GM21825 (cell line): ENCODE data around the gene GNAI1.

Source experiments
- ATAC-seq: cut with Tn5 transposase; IDR thresholded peaks from one replicate; pipeline ENCODE4 v1.9.1; 2021; ENCODE audit warnings: mild to moderate bottlenecking, moderate library complexity; ENCODE audit not compliant: unreplicated experiment

GNAI1 gene

DNA sequence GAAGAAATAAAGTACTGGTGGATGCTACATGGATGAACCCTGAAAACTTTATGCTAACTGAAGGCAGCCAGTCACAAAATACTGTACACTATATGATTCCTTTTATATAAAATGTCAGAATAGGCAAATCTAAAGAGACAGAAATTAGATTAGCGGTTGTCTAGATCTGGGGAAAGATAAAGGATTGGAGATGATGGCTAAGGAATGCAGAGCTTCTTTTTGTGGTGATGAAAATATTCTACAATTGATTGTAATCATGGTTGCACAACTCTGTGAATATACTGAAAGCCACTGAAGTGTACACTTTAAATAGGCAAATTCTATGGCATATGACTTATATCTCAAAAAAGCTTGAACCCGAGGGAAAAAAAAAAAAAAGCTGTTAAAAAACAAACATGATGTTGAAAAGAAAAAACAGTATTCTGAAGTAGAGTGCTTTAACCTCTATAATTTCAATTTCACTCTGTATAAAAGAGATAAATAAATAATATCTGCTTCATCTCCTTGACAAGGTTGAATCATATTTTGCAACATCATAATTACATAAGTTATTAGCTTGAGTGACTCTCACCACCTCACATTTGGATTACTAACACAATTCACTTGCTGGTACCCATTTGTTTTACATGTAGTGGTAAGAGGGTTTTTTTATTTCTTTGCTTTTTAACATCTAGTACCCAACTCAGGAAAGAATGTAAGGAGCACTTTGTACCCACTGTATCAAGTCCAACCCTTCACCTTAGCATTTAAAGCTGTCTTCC lies 2.8 kb upstream of the GNAI1 start:
- ATAC-seq = no peak

DNA sequence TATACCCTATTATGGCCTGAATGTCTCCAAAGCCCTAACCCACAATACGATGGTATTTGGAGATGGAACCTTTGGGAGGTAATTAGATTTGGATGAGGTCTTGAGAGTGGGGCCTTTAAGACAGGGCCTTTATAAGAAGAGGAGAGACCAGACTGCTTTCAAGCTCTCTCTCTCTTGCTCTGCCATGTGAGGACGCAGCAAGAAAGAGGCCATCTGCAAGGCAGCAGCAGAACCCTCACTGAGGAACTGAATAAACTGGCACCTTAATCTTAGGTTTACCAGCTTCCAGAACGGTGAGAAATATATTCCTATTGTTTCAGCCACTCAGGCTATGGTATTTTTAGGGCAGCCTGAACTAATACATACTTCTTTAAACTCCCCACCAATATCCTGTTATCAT lies 2.0 kb upstream of the GNAI1 start:
- ATAC-seq = no peak

DNA sequence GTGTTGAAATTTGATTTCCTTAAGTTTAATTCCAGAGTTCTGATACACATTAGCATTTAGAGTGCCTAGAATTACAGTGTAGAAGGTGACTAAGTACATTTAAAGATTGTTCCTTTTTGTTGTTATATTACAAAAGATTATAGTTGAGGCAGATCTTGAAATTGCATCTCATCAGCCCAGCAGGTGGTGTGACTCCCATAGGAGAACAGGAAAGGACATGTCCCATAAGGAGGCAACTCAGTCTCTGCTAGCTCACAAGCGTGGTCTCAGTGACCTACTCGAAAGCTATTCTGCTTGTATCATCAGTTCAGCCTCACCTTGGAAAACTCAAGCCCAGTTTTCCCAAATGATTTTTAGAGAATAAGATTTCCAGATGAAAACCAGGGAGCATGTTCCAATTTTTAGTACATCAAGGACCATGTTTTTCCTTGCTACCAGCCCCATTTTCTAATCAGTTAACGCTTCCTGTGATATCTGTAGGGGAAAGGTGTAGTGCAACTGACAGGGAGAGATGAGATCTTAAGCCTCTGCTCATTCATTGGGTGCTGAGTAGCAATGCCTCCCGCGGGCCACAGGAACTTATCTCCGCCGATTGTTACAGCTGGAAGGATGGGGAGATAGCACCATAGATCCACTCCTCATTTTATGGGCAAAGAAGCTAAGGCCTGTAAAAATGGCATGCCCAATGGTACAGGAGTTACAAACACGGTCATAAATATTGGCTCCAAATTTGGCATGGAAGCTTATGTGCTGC lies 1.1 kb upstream of the GNAI1 start:
- no peak for ATAC-seq

DNA sequence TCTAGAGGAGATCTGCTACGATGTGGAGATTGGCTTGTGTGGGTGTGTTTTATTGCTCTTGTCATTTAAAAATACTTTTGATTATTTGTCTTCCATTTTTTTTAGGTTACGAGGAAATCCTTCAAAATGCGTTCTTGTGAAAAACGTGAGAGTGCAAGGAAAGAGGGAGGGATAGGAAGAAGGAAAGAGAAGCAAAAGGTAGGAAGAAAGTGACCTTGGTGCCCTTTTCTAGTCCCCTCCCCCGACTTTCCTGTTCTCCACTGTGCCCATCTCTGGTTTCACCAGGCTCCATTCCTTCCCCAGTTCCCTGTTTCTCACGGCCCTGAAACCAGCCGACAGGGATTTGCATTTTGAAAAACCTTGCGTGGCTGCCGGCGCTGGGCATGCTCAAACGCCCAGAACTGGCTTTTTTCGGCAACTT lies 506 bp upstream of the GNAI1 start:
- ATAC-seq = no peak

DNA sequence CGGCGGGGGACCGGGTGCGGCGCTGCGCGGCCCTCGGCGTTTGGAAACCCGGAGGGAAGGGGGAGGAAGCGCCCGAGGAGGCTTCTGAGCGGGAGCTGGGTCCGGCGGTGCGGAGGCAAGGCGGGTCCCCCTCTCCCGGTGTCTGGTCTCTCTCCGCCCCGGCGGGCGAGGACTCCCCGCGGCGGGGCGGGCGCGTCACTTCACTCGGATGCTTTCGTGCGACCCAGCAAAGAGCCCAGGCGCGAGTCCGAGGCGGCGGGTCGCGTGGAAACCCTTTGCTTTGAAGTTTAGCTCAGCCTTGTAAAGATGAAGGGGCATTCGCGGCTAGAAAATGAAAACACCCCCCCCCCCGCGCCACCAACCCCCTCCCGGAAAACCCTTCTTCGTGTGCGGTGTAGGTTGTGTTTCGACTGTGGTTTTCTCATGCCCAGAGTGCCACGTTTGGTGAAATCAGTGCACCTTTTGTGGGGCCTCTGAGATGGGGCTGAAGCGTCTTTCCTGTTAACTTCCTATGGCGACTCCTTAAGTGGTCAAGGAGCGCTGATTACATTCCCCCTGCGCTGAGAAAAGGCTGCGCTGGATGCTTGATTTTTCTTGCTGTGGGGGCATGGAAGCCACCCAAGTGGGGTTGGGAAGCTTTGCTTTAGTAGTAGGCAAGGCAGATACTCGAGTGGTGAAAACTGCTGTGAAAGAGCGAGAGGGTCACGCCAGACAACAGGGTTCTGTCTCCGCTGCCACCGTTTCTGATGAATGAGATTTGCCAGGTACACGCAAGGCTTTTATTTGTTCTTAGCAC lies 876 bp downstream of the GNAI1 start:
- peak; percentile 22 for ATAC-seq

DNA sequence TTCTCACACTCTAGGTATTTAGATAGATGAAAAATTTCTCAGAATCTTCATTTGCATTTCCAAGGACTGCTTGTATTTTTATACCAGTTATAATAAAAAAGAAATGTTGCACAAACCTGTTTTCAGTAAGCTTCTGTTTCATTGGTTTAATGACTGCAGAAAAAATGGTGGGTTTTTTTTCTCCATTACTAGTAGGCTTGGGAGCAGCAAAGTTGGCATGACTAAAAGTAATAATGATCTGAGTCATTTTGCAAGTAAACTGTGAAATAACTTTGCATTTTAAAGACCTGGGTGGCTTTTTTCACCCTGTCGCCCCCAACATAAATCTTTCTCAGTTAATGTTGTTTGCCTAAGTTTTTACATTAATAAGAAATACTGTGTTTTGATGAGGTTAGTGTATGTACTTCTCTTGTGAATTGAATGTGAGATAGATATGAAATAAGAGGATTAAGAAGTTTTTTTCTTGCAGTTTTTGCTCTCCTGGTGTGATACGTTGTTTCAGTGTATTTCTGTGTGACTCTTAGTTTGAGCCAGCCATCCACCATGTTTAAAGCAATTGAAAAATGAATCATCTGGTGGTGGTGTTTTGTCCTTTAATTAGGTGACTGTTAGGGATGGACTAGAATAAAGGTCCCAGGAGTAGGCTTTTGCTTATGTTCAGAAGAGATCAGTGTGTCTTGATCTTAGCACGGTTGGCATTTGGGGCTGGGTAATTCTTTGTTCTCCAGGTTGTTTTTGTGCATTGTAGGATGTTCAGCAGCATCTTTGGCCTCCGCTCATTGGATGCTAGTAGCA lies 1.8 kb downstream of the GNAI1 start:
- ATAC-seq = peak; percentile 53

DNA sequence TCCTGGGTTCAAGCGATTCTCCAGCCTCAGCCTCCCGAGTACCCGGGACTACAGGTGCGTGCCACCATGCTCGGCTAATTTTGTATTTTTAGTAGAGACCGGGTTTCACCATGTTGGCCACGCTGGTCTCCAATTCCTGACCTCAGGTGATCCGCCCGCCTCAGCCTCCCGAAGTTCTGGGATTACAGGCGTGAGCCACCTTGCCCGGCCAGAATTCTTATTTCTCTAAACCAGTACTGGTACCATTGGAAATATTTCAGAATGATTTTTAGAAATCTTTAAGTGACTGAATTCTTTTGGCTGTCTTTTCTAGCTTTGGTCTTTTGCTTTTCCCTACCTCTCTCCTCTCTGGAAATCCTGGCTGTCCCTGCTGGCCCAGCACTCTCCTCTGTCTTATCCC lies 2.8 kb downstream of the GNAI1 start:
- no peak for ATAC-seq

DNA sequence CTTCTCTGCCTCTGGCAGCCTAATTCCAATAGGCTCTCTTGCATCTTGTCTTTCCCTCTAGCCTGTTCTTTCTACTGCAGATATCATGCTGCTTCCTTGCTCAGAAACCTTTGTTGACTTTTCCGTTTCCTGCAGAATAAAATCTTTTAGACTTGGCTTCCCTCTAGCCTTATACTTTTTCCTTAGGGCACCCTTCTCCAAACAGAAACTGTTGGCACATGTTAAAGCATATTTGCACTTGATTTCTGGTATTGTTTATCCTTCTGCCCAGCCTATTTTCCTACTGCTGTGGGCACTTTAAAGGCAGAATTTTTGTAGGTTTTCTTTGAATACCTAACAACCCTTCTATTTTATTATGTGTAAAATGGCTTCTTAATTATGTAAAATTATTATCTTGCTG lies 4.6 kb downstream of the GNAI1 start:
- no peak for ATAC-seq

DNA sequence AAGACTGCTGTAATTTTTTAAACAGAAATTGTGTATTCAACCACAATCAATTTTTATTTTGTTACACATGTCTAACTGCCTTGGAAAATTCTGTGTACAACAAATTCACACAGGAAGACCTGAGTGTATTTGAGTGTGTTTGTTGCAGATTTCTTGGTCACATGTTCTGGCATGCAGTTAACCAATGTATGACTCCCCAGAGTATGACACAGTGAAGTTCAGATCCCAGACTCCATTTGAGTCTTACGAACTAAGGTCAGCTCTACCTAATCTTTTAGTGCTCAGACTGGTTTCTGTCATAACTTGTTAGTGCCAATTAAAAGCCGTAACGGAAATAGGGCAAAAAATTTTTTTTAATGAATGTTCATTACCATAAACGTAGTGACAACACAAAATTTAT lies 5.8 kb downstream of the GNAI1 start:
- ATAC-seq = no peak

DNA sequence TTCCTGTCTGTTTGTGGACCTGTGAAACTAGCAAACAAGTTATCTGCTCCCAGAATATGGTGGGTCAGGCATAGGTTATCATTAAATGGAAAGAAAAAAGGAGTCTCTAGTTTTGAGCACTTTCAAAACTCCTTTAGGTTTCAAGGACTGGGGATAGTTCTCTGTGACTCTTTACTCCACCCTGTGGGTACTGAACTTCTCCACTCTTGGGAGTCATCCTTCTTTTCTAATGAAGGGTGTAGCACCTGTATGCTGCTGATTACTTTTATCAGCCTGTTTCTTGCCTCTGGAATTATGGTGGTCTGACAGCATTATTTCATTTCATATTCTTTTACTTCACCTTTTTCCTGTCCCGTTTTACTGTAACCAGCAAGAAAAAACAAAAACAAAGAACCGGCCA lies 6.7 kb downstream of the GNAI1 start:
- ATAC-seq = no peak

DNA sequence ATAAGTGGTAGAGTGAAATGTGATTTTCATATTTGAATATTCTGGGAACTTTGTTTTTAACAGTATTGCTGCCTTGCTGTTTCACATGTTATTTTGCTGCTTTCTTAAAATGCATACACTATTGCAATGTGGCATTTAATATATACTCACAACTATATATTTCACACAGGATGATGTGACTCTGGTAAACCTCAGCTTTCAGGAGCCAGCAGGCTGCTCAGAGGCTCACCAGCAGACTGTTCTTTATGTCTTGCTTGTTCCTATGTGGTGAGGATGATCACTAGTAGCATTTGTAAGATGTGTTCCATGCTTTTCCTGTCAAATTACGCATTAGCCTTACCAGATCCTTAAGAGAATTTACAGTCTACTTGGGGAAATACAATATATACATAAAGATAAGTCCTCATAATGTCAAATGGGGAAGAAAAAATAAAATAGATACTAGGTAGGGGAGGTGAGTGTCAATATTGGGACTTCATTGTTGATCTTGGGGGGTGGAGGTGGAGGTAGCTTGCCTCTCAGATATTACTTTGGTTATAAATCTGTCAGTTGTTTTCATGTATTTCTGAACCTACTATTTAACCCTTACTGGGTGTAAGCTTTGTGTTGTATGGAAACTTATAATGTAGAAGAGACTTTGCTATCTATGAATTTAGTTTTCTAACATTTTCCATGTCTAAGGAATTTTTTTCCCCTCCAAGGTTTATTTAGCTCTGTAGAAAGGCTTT lies 8.4 kb downstream of the GNAI1 start:
- no peak for ATAC-seq

DNA sequence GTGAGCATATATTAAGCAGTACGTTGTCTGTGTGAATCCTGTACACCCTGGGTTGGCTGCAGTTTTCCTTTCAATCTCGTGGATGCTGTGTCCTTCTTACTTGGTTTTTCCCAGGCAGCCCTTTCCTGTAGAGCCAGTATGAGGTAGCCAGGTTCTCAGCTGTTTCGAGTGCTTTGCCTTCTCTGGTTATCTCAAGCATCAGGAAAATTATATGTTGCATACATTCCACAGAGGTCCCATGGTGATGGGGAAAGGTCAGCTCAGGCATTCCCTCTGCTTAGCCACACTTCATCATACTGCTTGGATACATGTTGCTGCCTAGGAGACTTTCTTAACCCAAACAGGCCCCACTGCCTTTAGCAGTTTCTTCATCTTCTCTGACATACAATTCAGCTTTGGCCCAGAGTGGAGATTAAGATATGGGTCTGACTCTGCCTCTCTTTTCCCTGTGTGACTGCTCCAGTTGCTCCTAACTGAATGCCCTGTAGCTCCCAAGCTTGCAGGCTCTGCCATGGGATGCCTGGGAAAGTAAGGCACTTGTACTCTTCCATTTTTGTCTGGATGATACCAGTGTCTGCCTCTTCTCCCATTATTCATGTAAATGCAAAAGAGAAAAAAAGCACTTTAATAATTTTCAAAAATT lies 11.3 kb downstream of the GNAI1 start:
- ATAC-seq = no peak

DNA sequence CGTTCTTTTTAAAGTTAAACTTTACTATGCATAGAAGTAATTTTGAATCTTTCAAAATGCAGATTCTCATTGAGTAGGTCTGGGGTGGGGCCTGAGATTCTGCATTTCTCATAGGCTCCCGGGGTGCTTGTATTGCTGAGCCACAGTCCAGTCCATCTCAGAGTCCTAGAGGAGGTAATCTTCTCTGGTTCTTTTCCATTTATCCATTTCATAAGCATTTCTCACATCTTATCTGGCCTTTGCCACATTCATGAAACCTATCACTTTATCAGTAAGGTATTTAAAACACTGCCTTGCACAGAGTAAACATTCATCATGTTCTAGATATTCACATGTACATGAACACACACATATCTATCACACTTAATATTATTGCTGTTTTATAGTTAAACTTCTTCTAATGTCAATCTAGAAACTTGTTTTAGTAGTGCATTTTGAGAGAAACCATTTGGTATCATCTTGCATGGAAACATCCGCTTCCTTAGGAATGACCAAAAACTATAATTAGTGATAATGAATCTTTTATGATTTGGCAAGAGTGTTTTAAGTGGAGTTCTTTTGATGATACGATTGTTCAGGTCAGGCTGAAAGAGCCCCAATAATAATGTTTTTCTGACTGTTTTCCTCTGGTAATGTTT lies 12.0 kb downstream of the GNAI1 start:
- no peak for ATAC-seq

DNA sequence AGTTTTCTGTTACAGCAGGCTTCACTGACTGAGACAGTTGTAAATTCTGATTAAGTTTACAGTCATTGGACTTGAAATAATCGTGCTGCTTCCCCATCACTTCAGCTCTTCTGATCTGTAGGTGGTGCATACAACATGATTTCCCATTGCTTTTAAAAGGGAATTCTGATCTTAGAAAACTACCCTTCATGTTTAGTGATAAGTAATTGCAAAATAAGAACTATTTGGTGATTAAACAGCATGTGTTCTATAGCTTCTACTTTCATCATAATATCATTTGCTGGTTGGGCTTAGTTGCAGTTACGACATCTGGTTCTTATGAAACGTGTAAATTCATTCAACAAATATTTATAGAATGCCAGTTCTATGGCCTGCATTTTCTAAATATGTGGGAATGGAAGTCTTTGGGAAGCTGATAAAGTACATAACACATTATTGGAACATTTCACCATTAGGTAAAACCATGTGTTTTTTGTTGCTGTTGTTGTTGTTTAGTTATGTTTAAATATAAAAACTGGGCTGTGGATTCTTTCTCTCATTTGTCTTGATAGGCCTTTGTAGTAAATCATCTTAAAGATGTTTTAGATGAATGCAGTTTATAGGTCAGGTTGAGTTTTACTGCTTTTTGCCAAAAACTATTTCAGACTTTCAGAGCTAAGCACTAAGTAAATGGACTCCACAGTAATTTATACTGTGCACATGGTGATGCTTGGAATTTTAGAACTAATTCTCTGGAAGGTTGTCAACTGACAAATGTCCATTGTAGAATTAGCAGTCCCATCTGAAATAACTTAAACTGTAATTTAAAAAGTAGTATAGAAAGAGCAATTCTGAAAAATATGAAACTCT lies 13.1 kb downstream of the GNAI1 start:
- no peak for ATAC-seq

DNA sequence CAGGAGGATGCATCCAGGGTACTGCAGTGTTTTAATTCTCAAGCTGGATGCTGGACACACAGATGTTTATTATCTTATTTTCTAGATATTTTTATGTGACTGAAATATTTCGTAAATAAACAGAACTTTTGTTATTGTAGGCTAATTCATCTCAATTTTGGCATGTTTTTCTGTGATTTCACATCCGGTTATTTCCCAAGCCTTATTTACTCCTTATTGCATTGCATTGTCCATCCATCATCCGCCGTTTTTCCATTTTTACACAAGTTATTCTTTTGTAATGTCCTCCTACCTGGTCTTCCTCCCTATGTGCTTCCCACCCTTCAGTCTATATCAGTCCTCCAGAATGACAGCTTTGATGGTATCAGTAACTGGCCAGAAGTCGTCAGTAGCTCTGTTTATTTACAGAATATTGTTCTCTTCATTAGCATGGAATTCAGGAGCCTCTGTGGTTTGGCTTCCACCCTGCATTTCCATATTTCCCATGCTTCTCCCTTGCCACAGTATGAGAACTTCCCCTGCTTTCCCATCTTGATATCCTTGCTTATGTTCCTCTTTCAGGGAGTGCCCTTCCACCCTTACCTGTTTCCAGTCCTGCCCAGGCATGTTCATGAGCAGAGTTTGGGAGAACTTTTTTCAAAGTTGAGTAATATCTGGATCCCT lies 16.1 kb downstream of the GNAI1 start:
- ATAC-seq = no peak

DNA sequence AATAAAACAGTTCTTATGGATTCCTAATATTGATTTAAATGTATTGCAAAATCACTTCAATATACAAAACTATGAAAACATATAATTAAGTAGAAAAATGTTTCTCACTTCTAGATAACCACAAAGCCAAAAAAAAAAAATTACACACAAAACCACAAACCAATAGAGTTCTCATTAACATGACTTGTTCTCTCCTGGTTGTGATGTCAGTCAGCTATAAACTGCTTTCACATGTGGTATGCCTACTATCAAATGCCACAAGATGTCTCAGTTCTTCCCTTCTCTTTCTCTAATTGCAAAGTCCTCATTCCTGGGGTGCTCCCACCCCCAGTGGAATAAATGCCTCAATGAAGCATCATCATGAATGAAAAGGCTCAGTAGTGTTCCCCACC lies 16.6 kb downstream of the GNAI1 start:
- no peak for ATAC-seq

DNA sequence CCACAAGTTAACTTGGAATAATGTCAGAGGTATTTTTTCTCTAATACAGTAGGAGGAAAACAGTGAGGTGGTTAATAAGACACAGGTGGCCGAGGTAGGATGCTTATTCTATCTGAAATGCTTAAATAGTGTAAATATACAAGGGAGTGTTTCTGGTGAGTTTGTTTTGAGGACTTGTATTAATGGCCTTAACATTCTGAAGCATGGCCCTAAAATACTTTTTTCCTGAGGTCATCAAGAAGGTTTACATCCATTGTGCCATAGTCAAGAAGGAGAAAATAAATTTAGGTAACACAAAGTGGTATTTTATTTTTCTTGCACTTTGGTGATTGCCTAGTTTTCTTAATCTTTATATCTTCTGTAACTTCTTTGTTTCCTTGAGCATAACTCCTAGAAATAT lies 18.8 kb downstream of the GNAI1 start:
- no peak for ATAC-seq
